ENCODE results near the gene HSCB. TPM values are rescaled to one million over a fixed set of nuclear protein-coding genes. Genes with fewer than 3 reads are reported as not detected.
"Not testable (repeated sequence)": the region's sequence is repeated elsewhere in the genome, so short reads cannot be mapped to it uniquely, and the experiment has no call there.

Gene HSCB, protein sequence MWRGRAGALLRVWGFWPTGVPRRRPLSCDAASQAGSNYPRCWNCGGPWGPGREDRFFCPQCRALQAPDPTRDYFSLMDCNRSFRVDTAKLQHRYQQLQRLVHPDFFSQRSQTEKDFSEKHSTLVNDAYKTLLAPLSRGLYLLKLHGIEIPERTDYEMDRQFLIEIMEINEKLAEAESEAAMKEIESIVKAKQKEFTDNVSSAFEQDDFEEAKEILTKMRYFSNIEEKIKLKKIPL
- total RNA-seq (2014; rRNA removed; shearing (Covaris generic)), result 48.2 and 59.0 TPM in 2 replicates

DNA sequence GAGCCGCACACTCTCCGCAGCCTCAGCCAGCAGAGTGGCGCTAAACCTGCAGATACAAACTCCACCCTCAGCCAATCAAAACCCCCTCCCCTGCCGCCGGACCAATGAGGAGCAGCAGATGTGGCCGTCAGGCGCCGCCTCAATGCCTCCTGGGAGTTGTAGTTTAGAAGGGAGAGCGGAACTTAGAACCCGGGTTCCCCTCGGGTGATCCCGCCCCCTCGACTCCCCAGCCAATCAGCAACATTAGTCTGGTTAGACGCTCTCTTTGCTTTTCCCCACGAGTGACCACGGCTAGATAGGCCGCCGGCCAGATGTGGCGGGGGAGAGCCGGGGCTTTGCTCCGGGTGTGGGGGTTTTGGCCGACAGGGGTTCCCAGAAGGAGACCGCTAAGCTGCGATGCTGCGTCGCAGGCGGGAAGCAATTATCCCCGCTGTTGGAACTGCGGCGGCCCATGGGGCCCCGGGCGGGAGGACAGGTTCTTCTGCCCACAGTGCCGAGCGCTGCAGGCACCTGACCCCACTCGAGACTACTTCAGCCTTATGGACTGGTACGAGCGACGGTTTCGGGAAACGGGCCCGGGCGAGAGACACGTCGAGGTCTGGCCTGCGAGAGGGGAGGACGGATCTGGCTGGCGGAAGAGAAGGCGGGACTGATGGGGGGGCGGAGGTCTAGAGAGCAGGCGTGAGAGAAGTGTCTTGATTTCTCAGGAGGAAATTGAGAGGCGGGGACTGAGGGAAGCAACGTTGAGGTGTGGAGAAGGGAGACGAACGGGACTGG lies at the start of gene HSCB, which contains the start of gene CHEK2:
TSS of gene HSCB (plus strand) at position 255 of the 777 bp plus-strand sequence. CDS start at position 312, 57 bp downstream.
TSS of gene CHEK2 (minus strand) at position 36 of the 777 bp plus-strand sequence. CDS start 7,099 bp downstream, outside the sequence.
- peak; percentile 99 for DNase-seq (ENCODE audit: low read depth)

DNA sequence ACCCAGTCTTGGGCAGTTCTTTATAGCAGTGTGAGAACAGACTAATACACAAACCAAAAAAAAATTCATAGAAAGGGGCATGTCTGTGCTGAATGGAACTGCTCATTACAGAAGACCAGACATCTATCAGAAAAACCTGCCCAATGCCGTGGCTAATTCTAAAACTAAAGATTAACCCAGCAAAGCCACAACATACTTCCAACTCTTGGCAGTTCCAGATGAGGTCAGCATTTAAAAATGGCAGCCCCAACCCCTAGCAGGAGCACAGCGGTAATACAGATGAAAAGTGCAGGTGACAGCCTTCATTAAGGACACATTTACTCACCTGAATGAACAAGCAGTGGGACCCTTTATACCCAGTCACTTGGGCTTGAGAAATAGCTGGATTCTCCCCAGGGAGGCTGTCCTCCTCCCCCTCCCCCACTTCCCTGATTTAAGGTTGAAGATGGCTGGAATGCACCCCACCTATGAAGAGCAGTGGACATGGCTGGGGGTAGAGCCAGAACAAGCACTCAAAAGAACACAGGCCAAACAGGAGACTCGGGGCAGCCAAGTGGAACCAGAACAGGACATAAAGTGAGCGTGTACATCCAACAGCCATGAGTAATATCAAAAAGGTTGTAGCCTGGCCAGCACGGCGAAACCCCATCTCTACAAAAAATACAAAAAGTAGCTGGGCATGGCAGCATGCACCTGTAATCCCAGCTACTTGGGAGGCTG lies 48.6 kb upstream of the HSCB start:
- DNase-seq (ENCODE audit: low read depth), result not testable (repeated sequence)

DNA sequence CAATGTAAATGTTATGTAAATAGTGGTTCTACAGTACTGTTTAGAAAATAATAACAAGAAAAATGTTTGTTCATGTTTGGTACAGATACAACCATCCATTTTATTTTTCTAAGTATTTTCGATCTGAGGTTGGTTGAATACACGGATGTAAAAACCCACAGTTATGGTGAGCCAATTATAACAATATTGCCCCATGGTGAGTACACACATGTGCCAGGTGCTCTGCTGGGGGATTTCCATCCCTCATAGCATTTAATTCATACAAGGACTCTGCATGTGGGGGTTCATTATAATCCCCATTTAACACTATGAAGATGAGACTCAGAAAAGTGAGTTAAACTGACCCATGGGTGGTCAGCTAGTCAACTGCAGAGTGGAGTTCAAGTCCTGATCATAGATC lies 38.9 kb upstream of the HSCB start:
- no peak for DNase-seq (ENCODE audit: low read depth)

DNA sequence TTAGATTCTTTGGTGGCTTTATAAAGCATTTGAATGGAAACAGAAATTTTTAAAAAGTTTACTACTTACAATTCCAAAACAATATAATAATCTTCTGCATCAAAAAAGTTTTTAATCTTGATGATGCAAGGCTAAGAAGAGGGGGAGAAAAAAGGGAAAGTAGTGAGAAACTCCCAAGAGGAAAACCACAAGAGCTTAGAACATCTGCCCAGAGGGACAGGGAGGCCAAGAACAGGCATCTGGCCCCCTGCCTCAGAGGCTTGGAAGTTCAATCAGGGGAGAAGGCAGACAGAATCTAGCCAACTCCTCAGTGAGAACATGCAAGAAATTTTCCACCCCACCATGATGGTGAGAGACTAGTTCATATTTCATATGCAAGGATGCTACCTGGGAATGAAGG lies 38.4 kb upstream of the HSCB start:
- DNase-seq (ENCODE audit: low read depth), result no peak

DNA sequence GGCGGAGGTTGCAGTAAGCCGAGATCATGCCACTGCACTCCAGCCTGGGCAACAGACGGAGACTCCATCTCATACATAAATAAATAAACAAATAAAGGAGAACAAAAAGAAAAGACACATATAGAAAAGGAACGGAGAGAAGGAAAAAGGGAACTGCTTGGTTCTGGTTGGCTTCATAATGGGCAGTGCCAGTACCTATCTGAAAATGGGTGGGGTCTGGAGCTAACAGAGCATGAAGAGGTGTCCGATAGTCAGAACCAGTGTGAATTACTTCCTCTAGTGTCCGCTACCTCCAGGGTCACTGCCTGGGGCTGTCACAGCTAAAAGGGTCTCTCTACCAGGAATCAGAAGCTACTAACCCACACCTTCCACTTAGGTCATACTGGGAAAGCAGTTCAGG lies 35.0 kb upstream of the HSCB start:
- DNase-seq (ENCODE audit: low read depth), result no peak

DNA sequence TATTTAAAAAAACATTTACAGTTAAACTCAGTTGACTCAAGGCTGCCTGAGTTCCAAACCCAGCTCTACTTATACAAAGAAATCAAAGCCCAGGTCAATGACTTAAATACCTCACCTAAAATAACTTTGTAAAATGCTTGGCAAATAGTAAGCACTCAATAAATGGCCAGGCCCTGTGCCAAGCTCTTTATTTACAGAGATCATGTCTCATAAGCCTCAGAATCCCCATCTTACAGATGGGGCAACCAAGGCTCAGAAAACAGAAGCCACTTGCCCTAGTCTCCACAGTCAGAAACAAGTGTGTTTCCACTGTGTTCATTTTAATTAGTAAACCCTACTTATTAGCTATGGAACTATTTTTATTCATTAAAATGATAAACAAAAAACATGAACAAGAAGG lies 31.7 kb upstream of the HSCB start:
- peak; percentile 12 for DNase-seq (ENCODE audit: low read depth)

DNA sequence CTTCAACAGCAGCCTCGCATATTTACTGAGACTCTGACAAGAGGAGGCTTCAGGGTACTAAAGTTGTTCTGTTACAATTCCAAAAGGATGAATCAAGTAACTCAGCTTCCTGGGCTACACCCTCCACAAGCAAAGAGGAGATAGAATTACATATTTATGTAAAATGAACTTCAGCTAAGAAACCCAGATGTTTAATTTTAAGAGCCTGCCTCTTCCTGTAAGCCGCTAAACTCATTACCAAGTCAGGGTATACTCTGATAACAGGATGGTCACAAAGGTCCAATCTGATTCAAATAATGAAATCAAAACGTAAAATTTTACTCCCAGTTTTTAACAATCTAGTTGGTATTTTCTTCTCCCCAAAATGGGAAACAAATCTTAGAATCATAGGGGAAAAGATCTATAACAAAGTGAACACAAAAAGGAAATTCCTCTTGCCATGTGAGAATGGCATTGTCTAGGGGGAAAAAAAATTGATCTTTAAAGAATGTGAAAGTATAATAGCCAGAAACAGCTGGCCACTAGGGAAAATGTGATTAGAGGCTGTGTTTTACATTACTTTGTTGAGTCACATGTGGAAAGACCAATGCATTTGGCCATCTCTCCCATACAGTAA lies 31.2 kb upstream of the HSCB start:
- DNase-seq (ENCODE audit: low read depth), result peak; percentile 72

DNA sequence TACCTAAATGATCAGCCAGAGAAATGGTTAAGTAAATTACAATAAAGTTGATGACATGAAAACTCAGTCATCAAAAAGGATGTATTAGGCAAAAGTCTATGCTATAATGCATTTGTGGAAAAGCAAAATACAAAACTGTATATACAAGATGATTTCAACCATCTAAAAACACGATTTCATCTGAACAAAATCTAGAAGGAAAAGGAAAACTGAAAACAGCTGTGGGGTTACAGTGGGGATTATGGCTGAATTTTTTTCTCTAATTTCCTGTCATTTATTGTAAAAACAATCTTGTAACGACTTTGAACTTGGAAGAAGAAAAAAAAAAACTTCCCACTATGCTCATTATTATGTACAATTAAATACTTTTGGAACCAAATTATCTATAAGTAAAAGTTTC lies 30.5 kb upstream of the HSCB start:
- no peak for DNase-seq (ENCODE audit: low read depth)

DNA sequence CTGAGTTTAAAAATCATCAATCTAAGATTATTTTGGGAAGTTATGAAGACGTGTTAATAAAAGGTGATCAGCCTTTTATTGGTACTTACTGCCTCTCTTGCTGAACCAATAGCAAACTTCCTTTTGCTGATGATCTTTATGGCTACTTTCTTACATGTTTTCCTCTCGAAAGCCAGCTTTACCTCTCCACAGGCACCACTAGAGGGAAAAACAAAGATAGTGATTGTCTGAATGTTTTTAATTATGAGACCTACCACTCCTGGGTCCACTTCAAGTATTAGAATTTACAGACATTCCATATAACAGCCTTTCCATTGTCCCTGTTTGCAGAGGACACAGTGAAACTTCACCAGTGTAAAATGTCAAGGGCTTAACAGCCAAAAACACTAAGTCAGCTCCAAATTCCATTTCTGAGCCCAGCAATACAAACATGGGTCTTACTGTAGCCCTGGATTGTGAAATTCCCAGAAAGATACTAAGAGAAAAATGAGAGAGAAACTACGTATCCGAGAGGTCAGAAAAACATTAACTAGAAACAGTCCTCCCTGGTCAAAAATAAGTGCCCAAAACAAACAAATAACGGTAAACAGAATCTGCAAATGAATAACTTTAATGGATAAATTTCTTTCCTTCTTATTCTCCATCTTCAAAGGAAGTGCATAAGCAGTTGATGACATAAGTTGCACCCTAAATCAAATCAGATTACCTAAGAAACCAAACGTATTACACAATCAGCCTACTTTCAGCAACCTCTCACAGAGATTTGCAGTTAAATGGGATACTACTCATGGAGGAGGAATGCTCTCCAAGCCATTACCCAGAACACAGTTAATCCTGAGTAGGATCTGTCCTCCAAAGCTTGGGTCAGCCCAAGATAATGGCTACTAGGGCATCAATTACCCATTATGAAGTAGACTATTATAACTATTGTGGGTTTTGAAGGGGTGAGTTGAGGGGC lies 29.7 kb upstream of the HSCB start:
- peak; percentile 81 for DNase-seq (ENCODE audit: low read depth)

DNA sequence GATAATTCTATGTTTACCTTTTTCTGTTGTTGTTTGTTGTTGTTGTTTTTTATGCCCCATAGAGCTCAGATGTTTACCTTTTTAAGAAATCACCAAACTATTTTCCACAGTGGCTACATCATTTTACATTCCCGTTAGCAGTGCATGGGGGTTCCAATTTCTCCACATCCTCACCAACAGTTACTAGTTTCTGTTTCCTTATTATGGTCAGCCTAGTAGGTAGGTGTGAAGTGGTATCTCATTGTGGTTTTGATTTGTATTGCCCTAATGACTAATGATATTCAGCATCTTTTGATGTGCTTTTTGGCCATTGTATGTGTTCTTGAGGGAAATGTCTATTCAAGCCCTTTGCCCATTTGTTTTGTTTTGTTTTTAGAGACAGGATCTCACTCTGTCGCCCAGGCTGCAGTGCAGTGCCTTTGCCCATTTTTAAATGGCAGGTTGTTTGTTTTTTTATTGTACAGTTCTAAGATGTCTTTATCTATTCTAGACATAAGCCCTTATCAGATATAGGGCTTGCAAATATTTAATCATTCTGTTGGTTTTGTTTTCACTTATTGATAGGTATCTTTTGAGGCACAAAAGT lies 27.7 kb upstream of the HSCB start:
- DNase-seq (ENCODE audit: low read depth), result no peak

DNA sequence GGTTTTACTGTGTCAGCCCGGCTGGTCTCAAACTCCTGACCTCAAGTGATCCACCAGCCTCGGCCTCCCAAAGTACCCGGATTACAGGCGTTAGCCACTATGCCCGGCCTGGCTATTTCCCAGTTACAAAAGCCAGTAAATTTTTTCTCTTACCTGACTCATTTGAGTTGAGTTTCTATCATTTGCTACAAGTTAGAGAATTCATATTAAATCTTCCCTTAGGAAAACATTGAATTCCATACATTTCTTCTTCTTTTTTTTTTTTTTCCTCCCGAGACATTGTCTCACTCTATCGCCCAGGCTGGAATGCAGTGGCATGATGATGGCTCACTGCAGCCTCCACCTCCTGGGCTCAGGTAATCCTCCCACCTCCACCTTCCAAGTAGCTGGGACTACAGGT lies 26.2 kb upstream of the HSCB start:
- DNase-seq (ENCODE audit: low read depth), result no peak

DNA sequence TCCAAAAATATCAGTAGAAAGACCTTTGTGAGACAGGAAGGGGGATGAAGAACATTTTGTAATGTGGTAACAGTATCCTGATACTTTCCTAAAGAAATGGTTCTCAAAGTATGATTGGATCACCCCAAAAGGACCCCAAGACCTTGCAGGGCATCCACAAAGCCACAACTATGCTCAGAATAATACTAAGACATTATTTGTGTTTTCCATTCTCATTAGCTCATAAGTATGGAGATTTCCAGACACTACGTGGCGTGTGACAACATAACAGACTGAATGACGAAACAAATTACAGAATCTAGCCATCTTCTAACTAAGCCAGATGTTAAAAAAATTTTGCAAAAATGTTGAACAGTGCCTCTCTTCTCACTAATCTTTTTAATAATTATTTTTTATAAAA lies 25.2 kb upstream of the HSCB start:
- DNase-seq (ENCODE audit: low read depth), result no peak

DNA sequence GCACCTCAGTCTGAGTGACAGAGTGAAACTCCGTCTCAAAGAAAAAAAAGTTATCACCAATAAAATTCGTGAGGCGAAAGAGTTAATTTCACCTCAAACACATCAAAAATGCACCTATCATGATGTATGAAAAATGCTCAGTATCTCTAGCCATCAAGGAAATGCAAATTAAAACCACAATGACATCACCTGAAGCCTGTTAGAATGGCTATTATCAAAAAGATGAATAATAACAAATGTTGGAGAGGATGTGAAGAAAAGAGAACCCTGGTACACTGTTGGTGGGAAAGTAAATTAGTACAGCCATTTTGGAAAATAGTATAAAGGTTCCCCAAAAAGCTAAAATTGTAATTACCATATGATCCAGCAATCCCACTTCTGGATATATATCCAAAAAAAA lies 23.8 kb upstream of the HSCB start:
- no peak for DNase-seq (ENCODE audit: low read depth)

DNA sequence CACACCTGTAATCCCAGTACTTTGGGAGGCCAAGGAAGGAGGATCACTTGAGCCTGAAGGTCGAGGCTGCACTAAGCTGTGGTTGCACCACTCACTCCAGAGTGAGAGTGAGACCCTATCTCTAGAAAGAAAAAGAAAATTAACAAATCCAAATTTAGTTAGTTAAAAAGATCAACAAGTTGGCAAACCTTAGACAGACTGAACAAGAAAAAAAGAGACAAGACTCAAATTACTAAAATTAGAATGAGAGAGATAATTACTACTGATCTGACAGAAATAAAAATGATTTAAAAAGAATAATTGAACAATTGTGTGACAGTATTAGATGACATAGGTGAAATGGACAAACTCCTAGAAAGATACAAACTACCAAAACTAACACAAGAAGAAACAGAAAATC lies 13.8 kb upstream of the HSCB start:
- no peak for DNase-seq (ENCODE audit: low read depth)

DNA sequence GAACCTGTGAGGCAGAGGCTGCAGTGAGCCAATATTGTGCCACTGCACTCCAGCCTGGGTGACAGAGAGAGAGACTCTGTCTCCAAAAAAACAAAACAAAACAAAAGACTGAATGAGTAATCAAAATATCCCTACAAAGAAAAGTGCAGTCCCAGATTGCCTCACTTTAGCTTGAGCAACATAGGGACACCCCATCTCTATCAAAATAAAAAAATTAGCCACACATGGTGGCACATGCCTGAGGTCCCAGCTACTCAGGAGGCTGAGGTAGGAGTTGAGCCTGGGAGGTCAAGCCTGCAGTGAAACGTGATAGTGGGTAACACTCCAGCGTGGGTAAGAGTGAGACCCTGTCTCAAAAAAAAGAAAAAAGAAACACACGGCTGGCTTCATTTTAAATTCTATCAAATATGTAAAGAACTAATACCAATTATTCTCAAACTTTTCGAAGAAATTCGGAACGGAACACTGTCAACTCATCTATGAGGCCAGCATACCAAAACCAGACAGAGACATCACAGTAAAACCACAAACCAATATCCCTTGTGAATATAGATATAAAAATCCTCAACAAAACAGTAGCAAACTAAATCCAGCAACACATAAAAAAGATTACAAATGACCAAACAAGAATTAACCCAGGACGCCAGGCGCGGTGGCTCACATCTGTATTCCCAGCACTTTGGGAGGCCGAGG lies 13.1 kb upstream of the HSCB start:
- DNase-seq (ENCODE audit: low read depth), result no peak

DNA sequence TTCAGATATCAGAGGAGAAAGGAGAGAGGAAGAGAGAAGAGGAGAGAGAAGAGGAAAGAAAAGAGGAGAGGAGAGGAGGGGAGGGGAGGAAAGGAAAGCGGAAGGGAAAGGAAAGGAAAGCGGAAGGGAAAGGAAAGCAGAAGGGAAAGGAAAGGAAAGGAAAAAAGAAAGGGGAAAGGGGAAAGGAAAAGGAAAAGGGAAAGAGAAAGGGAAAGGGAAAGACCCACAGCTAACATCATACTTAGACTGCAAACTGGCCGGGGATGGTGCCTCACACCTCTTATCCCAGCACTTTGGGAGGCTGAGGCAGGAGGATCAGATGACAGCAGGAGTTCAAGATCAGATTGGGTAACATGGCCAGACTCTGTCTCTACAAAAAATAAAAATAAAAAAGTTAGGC lies 11.7 kb upstream of the HSCB start:
- no peak for DNase-seq (ENCODE audit: low read depth)

DNA sequence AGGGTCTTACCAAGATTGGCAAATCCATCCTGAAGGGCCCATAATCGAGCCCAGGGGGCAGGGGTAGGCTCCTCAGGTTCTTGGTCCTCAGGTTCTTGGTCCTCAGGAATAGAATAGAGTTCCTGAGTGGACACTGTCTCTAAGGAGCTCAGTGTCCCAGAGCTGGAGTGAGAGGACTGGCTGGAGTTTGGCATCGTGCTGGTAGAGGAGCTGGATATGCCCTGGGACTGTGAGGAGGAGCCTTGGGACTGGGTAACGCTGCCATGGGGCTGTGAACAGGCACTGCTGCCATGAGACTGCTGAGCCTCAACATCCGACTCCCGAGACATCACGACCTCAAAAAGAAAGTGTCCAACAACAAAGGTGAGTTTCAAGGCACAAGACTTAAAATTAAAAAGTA lies 7.4 kb upstream of the HSCB start:
- no peak for DNase-seq (ENCODE audit: low read depth)

DNA sequence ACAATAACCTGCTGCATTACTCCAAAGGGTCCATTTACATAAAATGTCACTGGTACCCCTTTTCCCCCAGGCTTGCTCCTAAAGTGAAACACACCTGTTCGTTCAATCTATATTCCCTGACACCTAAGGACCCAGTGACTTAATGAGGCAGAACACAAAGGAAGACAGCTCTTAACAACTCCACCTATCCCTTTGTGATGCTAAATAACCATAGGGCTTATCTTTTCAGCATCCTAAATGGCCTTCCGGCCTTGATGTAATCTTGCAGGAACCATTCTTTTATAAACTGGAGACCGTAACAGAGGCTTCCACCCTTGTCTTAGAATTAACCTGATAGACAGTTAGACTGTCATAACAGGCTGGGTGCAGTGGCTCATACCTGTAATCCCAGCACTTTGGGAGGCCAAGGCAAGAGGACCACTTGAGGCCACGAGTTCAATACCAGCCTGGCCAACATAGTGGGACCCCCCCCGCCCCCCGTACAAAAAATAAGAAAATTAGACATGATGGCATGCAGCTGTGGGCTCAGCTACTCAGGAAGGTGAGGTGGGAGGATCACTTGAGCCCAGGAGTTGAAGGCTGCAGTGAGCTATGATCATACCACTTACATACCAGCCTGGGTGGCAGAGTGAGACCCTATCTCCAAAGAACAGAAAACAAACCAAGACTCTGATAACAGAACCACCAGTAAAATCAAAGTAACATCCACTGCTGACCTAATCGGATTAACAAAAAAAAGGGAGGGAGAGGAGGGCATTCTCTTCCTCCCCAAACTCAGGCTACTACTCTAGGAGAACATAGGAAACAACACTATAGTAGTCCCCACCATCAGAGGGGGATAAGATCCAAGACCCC lies 5.3 kb upstream of the HSCB start:
- DNase-seq (ENCODE audit: low read depth), result no peak

DNA sequence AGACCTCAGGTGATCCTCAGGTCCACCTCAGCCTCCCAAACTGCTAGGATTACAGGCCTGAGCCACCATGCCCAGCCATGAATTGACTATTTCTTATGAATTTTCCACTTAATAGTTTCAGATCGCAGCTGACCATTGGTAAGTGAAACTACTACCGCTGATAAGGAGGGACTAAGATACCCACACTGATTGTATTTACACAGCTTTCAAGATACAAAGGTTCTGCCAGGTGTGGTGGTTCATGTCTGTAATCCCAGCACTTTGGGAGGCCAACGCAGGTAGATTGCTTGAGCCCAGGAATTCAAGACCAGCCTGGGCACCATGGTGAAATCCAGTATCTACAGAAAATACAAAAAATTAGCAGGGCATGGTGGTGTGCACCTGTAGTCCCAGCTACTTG lies 4.1 kb upstream of the HSCB start:
- DNase-seq (ENCODE audit: low read depth), result no peak

Measured in Daoy (cell line).